Stimulated activated CD8-positive, alpha-beta memory T cell treated with anti-CD3 and anti-CD28 coated beads, Interleukin-4, amount 100 ng/mL, for 48 hours (primary cell): ENCODE measurements around the gene LBX1.
A peak's percentile ranks its signal among the peaks of the same experiment; 100 is the strongest.

Experiments used
- DNase-seq: peaks from one replicate; pipeline ENCODE4 v3.0.0-alpha.2; 2020

The LBX1 gene

GRCh38 chr10:101224910-101225823 is 4.1 kb downstream of the LBX1 start:
- no peak for DNase-seq

GRCh38 chr10:101224060-101224909 is 5.0 kb downstream of the LBX1 start:
- DNase-seq: no peak

GRCh38 chr10:101223274-101224059 is 5.8 kb downstream of the LBX1 start:
- DNase-seq: no peak

- DNase-seq: no peak
Observed at GRCh38 chr10:101222683-101223273, 6.5 kb downstream of the LBX1 start.

GRCh38 chr10:101221963-101222531 is 7.2 kb downstream of the LBX1 start:
- no peak for DNase-seq

GRCh38 chr10:101221549-101221948 is 7.7 kb downstream of the LBX1 start:
- no peak for DNase-seq

GRCh38 chr10:101219946-101220451 is 9.3 kb downstream of the LBX1 start:
- DNase-seq: no peak

- no peak for DNase-seq
Observed at GRCh38 chr10:101219139-101219945, 9.9 kb downstream of the LBX1 start.

- DNase-seq: no peak
Observed at GRCh38 chr10:101218351-101219138, 10.7 kb downstream of the LBX1 start.

- DNase-seq: peak; percentile 55
Observed at GRCh38 chr10:101217450-101218281, 11.6 kb downstream of the LBX1 start.

GRCh38 chr10:101217044-101217425 is 12.2 kb downstream of the LBX1 start:
- no peak for DNase-seq

- DNase-seq: no peak
Observed at GRCh38 chr10:101216207-101217043, 12.8 kb downstream of the LBX1 start.

GRCh38 chr10:101215397-101216206 is 13.7 kb downstream of the LBX1 start:
- no peak for DNase-seq

- DNase-seq: peak; percentile 89
Observed at GRCh38 chr10:101214446-101215396, 14.5 kb downstream of the LBX1 start.

- DNase-seq: no peak
Observed at GRCh38 chr10:101208543-101208942, 20.7 kb downstream of the LBX1 start.

GRCh38 chr10:101207026-101207425 is 22.2 kb downstream of the LBX1 start:
- no peak for DNase-seq
